IPS DF 6.9 (cell line): ENCODE results near the gene TXNL4B.
"Not testable (repeated sequence)": the region's sequence is repeated elsewhere in the genome, so short reads cannot be mapped to it uniquely, and the experiment has no call there.

ENCODE experiments used
- DNase-seq: peaks from one replicate; pipeline ENCODE4 v3.0.0-alpha.2; 2013; ENCODE audit warnings: low read depth, low spot score
- H3K27ac ChIP-seq: one replicate; pipeline ENCODE4 v1.5.1; 2013; ENCODE audit warnings: low read length, control low read depth
- H3K27me3 ChIP-seq: 2 replicates; pipeline ENCODE4 v1.6.1; 2013; ENCODE audit warnings: mild to moderate bottlenecking, low read length; ENCODE audit not compliant: control insufficient read depth, insufficient read depth
- H3K36me3 ChIP-seq: 2 replicates; pipeline ENCODE4 v1.6.1; 2013; ENCODE audit warnings: low read length; ENCODE audit not compliant: control insufficient read depth, insufficient read depth
- H3K4me1 ChIP-seq: 2 replicates; pipeline ENCODE4 v1.6.1; 2013; ENCODE audit warnings: low read length; ENCODE audit not compliant: control insufficient read depth, insufficient read depth
- H3K4me3 ChIP-seq: 2 replicates; pipeline ENCODE4 v1.5.1; 2013; ENCODE audit warnings: mild to moderate bottlenecking, low read length
- H3K9me3 ChIP-seq: 2 replicates; pipeline ENCODE4 v1.6.1; 2013; ENCODE audit warnings: low read length, inconsistent platforms; ENCODE audit not compliant: control insufficient read depth, insufficient read depth
- WGBS: extraction: QIAGEN DNeasy Blood & Tissue Kit; methylation state at CpG from one replicate; pipeline ENCODE4 v1.1.7; 2013; ENCODE audit warnings: mixed read lengths, missing lambda C conversion rate; ENCODE audit not compliant: insufficient read length, insufficient coverage; 5-methylcytosine and 5-hydroxymethylcytosine counted together

TXNL4B gene

DNA sequence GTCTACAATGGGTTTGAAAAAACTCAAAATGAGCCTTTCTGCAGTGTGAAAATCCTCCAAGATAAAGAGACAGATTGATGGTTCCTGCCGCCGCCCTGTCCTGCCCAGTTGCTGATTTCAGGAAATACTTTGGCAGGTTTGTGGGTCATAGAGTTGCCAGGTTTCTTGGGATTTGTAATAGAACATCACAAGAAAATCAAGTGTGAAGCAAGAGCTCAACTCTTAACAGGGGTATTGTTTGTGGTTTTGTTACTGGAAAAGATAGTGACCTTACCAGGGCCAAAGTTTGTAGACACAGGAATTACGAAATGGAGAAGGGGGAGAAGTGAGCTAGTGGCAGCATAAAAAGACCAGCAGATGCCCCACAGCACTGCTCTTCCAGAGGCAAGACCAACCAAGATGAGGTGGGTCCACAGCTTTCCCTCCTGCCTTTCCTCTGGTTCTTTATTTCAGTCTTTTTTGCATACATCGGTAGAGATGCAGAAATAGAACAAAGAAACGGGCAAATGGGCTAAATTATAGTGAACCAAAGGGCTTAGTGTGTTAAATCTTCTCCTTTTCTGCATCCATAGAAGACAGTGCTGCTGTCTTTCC is 39.1 kb downstream of the TXNL4B start, which contains the start of gene HP:
TSS of gene HP (plus strand) at position 252 of the 594 bp plus-strand sequence. CDS start at position 400, 148 bp downstream.
- no CpG with 5 or more reads among the region's 5 CpGs for WGBS
- H3K27ac ChIP-seq, DNase-seq, H3K27me3 ChIP-seq, H3K36me3 ChIP-seq, H3K4me1 ChIP-seq, H3K9me3 ChIP-seq, H3K4me3 ChIP-seq: not testable (repeated sequence)

DNA sequence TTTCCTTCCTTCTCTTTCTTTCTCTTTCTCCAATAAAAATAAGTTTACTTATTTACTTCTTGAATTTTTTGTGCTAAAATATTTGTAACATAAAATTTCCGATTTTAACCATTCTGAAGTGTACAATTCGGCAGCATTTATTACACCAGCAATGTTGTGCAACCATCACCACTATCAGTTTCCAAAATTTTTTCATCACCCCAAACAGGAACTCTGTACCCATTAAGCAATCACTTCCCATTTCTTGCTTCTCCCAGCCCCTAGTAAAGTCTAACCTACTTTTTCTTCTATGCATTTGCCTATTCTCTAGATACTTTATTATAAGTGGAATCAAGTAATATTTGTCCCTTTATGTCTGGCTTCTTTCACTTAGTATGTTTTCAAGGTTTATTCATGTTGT is 41.6 kb downstream of the TXNL4B start:
- no peak for DNase-seq
- Histone ChIP-seq H3K36me3 (no peaks in the 10 kb centered on the region), H3K4me3 (no peak overlapping the region), H3K4me1 (no peaks in the 10 kb centered on the region), H3K27me3 (no peaks in the 10 kb centered on the region), H3K9me3 (no peaks in the 10 kb centered on the region), H3K27ac (no peak overlapping the region)
- no CpG with 5 or more reads among the region's 2 CpGs for WGBS

GRCh38 chr16:72050769-72051464 is 42.5 kb downstream of the TXNL4B start:
- H3K27ac ChIP-seq = no peak overlapping the region
- no peaks in the 10 kb centered on the region for H3K36me3 ChIP-seq
- no peaks in the 10 kb centered on the region for H3K4me1 ChIP-seq
- H3K4me3 ChIP-seq = no peak overlapping the region
- no CpG with 5 or more reads among the region's 4 CpGs for WGBS
- H3K9me3 ChIP-seq = no peaks in the 10 kb centered on the region
- no peaks in the 10 kb centered on the region for H3K27me3 ChIP-seq
- no peak for DNase-seq

GRCh38 chr16:72049110-72049509 is 44.3 kb downstream of the TXNL4B start:
- Histone ChIP-seq H3K9me3 (no peaks in the 10 kb centered on the region), H3K4me1 (no peaks in the 10 kb centered on the region), H3K36me3 (no peaks in the 10 kb centered on the region), H3K4me3 (no peak overlapping the region), H3K27me3 (no peaks in the 10 kb centered on the region), H3K27ac (no peak overlapping the region)
- DNase-seq = no peak

DNA sequence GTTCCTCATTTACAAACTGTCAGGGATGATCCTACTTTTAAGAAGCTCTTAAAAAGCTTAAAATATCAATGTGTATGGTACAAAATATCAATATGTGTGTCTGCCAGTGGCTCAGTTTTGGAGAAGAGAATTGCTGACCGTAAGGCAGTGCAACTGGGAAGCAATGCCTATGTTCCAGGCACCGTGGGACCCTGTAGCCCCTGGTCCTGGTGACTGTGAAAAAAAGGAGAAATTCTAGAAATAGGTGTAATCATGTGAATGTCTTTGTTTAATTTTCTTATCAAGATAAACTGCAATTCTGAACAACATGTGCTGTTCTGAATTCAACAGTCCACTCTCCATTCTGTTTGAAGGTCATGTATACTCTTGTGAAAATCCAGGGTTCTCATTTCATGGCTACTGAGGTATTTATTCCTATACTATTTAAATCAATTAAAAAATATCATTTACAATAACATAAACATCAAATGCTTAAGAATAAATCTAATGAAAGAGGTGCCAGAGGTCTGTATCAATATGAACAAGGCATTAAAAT is 48.5 kb downstream of the TXNL4B start:
- WGBS = no CpG with 5 or more reads among the region's 2 CpGs

GRCh38 chr16:72044296-72044695 is 49.1 kb downstream of the TXNL4B start:
- Histone ChIP-seq H3K36me3 (no peaks in the 10 kb centered on the region; the same call in 1 of the 2 replicates), H3K27ac (no peak overlapping the region), H3K9me3 (no peaks in the 10 kb centered on the region), H3K4me3 (no peak overlapping the region), H3K4me1 (no peaks in the 10 kb centered on the region), H3K27me3 (no peaks in the 10 kb centered on the region)
- no peak for DNase-seq
- no CpG with 5 or more reads among the region's 6 CpGs for WGBS

More for the DNA sequence above, 48.5 kb downstream of the TXNL4B start:
- no peak for DNase-seq
- Histone ChIP-seq H3K27me3 (no peaks in the 10 kb centered on the region), H3K9me3 (no peaks in the 10 kb centered on the region), H3K27ac (no peak overlapping the region), H3K4me3 (no peak overlapping the region), H3K36me3 (no peaks in the 10 kb centered on the region; the same call in 1 of the 2 replicates), H3K4me1 (no peaks in the 10 kb centered on the region)

- Histone ChIP-seq H3K36me3 (no peaks in the 10 kb centered on the region; the same call in 1 of the 2 replicates), H3K27ac (no peak overlapping the region), H3K4me3 (no peak overlapping the region), H3K9me3 (no peaks in the 10 kb centered on the region), H3K4me1 (no peaks in the 10 kb centered on the region), H3K27me3 (no peaks in the 10 kb centered on the region)
- DNase-seq = no peak
- WGBS = no CpG with 5 or more reads among the region's 1 CpG
Measured at GRCh38 chr16:72043539-72043938, 49.9 kb downstream of the TXNL4B start.

- Histone ChIP-seq H3K9me3 (no peaks in the 10 kb centered on the region), H3K27me3 (no peaks in the 10 kb centered on the region), H3K4me3 (no peak overlapping the region), H3K4me1 (no peaks in the 10 kb centered on the region), H3K27ac (no peak overlapping the region), H3K36me3 (no peaks in the 10 kb centered on the region; the same call in 1 of the 2 replicates)
- DNase-seq = no peak
- WGBS = no CpG with 5 or more reads among the region's 3 CpGs
Measured at GRCh38 chr16:72043058-72043457, 50.4 kb downstream of the TXNL4B start.

- Histone ChIP-seq H3K4me1 (no peaks in the 10 kb centered on the region), H3K4me3 (no peak overlapping the region), H3K27me3 (no peaks in the 10 kb centered on the region), H3K9me3 (no peaks in the 10 kb centered on the region), H3K36me3 (no peaks in the 10 kb centered on the region; the same call in 1 of the 2 replicates), H3K27ac (no peak overlapping the region)
- no CpG with 5 or more reads among the region's 2 CpGs for WGBS
- DNase-seq = no peak
Measured at GRCh38 chr16:72042157-72042660, 51.2 kb downstream of the TXNL4B start.

DNA sequence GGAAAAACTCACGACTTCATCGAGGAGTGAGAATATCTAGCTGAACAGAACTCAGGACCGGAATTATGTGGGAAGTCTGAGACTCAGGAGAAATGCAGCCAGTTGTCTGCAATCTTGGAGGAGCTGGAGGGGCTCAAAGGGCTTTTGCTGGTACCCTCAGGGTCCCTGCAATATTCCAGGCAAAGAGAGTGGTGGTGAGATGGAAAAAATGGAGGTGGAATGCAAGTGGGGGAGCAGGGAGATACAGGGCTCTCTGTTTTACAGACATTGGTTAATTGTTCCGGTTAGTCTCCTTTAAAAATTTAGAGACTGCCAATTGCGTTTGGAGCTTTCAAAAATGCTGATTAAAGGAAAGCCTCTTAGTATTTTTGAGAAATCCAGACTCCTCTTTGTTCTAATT is 57.3 kb downstream of the TXNL4B start:
- Histone ChIP-seq H3K36me3 (no peaks in the 10 kb centered on the region), H3K27ac (no peak overlapping the region), H3K4me1 (no peaks in the 10 kb centered on the region), H3K9me3 (no peaks in the 10 kb centered on the region), H3K4me3 (no peak overlapping the region), H3K27me3 (no peaks in the 10 kb centered on the region)
- WGBS = no CpG with 5 or more reads among the region's 5 CpGs
- DNase-seq = no peak
